D721Med (cell line): ENCODE measurements around the gene ALPL.

Experiments
- DNase-seq: peaks from one replicate; pipeline ENCODE4 v3.0.0; 2011; ENCODE audit warnings: low spot score; ENCODE audit not compliant: insufficient read length
- FAIRE-seq: peaks from 2 replicates; lab custom pipeline; 2011; peaks lifted over from hg19 to GRCh38; lab: Jason Lieb, UNC
- TF ChIP-seq, protein P1 (sequence below): IDR thresholded peaks from 2 replicates; pipeline ENCODE4 v1.5.1; 2012; ENCODE audit warnings: mild to moderate bottlenecking, control low read depth; ENCODE audit not compliant: insufficient read depth; ENCODE audit errors: missing control alignments

ALPL gene

DNA sequence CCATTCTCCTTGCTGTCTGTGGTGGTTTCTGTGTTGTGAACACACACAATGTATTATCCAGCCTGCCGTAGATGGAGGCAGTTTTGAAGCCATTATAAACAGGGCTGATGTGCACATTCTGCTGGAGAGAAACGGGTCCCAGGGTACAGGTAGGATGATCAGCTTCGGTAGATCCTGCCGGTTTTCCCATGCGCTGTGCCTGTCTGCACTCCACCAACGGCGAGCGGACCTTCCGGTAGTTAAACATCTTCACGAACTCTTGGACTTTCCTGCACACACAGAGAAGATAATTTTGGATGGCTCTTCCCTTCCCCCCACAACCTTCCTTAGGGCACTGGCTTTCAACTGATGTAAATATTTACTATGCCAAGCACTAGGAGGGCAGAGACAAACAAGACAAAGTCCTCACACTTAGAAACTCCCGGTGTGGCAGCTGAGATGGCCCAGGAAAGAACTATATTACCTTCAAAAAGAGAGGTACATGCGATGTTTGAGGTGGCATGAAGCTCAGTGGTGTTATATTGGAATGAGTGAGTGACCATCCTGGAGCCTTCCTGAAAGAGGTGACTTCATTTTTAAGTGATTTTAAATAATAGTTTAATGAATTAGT is 41.7 kb downstream of the ALPL start:
- TF ChIP-seq, protein P1, sequence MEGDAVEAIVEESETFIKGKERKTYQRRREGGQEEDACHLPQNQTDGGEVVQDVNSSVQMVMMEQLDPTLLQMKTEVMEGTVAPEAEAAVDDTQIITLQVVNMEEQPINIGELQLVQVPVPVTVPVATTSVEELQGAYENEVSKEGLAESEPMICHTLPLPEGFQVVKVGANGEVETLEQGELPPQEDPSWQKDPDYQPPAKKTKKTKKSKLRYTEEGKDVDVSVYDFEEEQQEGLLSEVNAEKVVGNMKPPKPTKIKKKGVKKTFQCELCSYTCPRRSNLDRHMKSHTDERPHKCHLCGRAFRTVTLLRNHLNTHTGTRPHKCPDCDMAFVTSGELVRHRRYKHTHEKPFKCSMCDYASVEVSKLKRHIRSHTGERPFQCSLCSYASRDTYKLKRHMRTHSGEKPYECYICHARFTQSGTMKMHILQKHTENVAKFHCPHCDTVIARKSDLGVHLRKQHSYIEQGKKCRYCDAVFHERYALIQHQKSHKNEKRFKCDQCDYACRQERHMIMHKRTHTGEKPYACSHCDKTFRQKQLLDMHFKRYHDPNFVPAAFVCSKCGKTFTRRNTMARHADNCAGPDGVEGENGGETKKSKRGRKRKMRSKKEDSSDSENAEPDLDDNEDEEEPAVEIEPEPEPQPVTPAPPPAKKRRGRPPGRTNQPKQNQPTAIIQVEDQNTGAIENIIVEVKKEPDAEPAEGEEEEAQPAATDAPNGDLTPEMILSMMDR: no peak
- DNase-seq (no peak), FAIRE-seq (no peak)

DNA sequence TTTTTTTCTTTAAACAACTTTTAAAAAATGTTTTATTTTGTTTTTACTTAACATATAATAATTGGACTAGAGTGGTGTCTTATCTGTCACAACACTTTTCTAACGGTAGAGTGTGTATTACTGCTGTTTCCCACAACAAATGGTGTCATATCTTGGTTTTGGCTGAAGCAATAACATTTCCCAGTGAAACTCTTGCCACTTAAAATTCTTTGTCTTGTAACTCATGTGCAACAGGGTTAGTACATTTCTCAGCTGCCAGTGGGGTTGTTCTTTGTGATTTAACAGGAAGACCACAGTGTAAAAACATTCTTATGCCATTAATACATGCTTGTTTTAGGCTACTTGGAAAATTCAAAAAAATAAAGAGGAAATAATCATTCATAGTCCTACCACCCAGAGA is 43.5 kb downstream of the ALPL start:
- no peak for FAIRE-seq
- DNase-seq: no peak
- TF ChIP-seq, protein P1: no peak

DNA sequence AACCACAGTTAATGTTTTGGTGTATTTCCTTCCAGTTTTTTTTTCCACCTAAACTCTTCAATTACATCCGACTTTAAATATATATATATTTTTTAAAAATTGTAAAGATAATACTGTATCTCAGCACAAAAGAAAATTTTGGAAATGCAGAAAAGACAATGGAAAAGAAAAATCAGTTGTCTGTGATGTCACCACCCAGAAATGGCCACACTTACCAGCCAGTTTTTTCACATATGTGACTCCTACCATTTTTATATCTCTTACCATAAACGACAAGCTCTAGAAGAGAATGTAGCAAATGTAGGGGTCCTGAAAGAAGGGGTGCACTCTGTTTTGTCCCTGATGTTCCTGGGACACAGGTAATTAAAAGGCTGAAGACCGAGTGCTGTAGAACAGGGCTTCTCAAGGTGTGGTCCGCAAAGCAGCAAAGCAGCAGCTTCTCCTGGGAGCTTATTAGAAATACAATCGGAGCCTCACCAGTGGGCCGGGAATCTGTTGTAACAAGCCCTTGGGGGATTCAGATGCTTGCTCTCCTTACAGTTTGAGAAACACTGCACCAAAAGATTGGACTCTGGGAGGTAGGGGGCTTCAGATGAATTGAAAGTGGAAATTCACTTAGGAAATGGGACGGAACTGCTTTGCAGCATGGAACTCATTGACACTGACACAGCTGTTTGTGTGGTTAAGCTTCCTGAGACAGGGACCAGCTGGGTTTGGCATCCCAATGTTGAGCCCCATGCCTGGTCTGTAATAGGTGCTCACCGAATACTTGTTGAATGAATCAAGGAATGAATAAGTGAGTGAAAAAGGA is 44.1 kb downstream of the ALPL start:
- DNase-seq: no peak
- TF ChIP-seq, protein P1: no peak
- FAIRE-seq: no peak

DNA sequence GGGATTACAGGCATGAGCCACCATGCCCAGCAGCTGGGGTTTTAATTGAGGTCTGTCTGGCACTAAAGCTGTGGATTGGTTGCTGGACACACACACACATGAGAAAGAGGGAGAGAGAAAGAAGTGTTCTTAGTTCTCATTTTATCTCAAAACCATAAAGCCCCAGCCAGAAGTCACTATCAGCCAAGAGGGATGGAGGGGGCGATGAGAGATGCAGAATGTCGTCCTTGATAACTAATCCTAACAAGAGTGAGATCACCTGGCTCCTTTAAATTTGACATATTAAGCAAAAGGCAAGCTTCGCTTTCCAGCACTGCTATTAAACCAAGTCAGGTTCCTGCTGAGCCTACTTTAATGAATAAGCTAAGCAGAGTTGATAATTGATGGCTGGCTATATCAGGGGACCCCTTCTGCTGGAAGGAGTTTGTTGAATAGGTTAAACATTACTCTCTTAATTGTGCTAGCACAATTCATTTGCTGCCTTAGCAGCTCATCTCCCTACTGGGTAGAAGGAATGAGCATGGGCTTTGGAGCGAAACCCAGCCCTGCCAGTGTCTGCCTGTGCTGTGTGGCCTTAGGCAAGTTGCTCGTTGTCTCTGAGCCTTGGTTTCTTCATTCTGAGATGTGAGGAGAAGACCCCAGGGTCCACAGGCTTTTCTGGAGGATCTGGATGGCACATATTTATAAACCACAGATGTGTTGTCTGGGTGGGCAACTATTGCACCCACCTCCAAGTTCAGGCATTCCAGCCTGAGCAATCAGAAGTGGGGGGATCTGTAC is 50.8 kb downstream of the ALPL start:
- no peak for DNase-seq
- no peak for FAIRE-seq
- TF ChIP-seq, protein P1: no peak

DNA sequence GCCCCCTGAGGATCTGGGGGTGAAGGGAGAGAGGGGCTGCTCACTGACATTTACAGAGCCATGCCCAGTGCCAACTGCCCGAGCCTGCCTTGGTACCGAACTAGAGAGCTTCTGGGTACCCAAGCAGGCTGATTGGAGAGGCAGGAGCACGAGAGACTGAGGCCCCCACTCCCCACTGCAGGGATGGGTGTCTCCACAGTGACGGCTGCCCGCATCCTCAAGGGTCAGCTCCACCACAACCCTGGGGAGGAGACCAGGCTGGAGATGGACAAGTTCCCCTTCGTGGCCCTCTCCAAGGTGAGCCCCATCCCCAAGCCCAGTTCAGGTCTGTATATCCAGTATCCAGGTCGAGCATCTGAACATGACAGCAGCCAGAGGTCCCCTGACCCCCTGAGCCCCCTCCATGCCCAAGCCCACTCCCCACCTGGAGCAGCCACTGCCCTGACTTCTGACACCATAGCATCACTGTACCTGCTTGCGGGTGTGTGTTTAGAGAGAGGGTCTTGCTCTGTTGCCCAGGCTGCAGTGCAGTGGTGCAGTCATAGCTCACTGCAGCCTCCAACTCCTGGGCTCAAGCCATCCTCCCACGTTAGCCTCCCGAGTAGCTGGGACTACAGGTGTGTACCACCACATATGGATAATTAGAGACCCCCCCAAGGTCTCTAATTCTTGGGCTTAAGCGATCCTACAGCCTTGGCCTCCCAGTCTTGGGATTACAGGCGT is 51.9 kb downstream of the ALPL start:
- FAIRE-seq: no peak
- TF ChIP-seq, protein P1: no peak
- DNase-seq: no peak

DNA sequence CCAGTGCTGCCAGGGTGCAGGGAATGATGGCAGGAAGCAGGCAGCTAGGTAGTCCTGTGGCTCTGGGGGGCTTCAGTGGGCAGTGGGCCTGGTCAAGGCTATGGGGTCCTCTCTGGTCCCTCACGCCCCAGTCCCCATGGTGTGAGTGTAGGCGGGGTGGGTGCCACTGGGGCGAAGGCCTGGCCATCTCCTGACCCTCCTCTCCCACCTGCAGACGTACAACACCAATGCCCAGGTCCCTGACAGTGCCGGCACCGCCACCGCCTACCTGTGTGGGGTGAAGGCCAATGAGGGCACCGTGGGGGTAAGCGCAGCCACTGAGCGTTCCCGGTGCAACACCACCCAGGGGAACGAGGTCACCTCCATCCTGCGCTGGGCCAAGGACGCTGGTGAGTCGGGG is 53.7 kb downstream of the ALPL start:
- no peak for FAIRE-seq
- no peak for DNase-seq
- TF ChIP-seq, protein P1: no peak
